ENCODE results near the gene ISOC2.
A peak's percentile ranks its signal among the peaks of the same experiment; 100 is the strongest.
"Not testable (repeated sequence)": the region's sequence is repeated elsewhere in the genome, so short reads cannot be mapped to it uniquely, and the experiment has no call there.

The ISOC2 gene

GRCh38 chr19:55461259-55461973, at the start of gene ISOC2:
Gene ISOC2, minus strand, starts transcription at chr19:55461642. Its CDS starts 5,156 bp downstream, at chr19:55456486.
- DNase-seq, result peak; percentile 100

- DNase-seq, result no peak
Measured at GRCh38 chr19:55508120-55508519, 46.7 kb upstream of the ISOC2 start.

GRCh38 chr19:55504981-55505380, 43.5 kb upstream of the ISOC2 start:
- no peak for DNase-seq

GRCh38 chr19:55504252-55504603, 42.8 kb upstream of the ISOC2 start:
- no peak for DNase-seq

GRCh38 chr19:55503502-55504251, 42.2 kb upstream of the ISOC2 start:
- DNase-seq, result peak; percentile 92

GRCh38 chr19:55503157-55503501, 41.7 kb upstream of the ISOC2 start:
- no peak for DNase-seq

GRCh38 chr19:55502197-55502952, 40.9 kb upstream of the ISOC2 start:
- DNase-seq, result no peak

GRCh38 chr19:55500368-55500952, 39.0 kb upstream of the ISOC2 start:
- no peak for DNase-seq

GRCh38 chr19:55498246-55498840, 36.9 kb upstream of the ISOC2 start:
- no peak for DNase-seq

GRCh38 chr19:55497763-55498162, 36.3 kb upstream of the ISOC2 start:
- no peak for DNase-seq

GRCh38 chr19:55496820-55497219, 35.4 kb upstream of the ISOC2 start:
- not testable (repeated sequence) for DNase-seq

- no peak for DNase-seq
Measured at GRCh38 chr19:55495646-55496349, 34.4 kb upstream of the ISOC2 start.

- DNase-seq, result no peak
Measured at GRCh38 chr19:55494172-55494761, 32.8 kb upstream of the ISOC2 start.

- no peak for DNase-seq
Measured at GRCh38 chr19:55493645-55494171, 32.3 kb upstream of the ISOC2 start.

GRCh38 chr19:55493052-55493644, 31.7 kb upstream of the ISOC2 start:
- DNase-seq, result no peak

GRCh38 chr19:55492362-55492944, 31.0 kb upstream of the ISOC2 start:
- DNase-seq, result no peak

- DNase-seq, result no peak
Measured at GRCh38 chr19:55491546-55492360, 30.3 kb upstream of the ISOC2 start.

GRCh38 chr19:55490478-55491432, 29.3 kb upstream of the ISOC2 start:
- DNase-seq, result no peak

All from NK-92 treated with Interleukin-12 subunit alpha and Interleukin-12 subunit beta, amount 100 ng/mL, for 24 hours (cell line).